Activated CD8-positive, alpha-beta memory T cell treated with anti-CD3 and anti-CD28 coated beads for 36 hours (primary cell): ENCODE measurements around the gene MCTS1. TPM values are rescaled to one million over a fixed set of nuclear protein-coding genes. Genes with fewer than 3 reads are reported as not detected.
"Not testable (repeated sequence)": the region's sequence is repeated elsewhere in the genome, so short reads cannot be mapped to it uniquely, and the experiment has no call there.

Experiments used
- CTCF ChIA-PET: fragments of 350-600 bp; sonication (Branson Sonifier 250); formaldehyde crosslinking; loops from one replicate; lab custom pipeline; 2021; ENCODE audit warnings: antibody characterized with exemption; lab: Charles Lee
- POLR2A ChIA-PET: fragments of 350-600 bp; sonication (Branson Sonifier 250); formaldehyde crosslinking; loops from one replicate; lab custom pipeline; 2021; ENCODE audit warnings: antibody characterized with exemption; lab: Charles Lee
- total RNA-seq, 2 experiments: library from RNA; stranded (reverse); gene quantifications; one replicate each; pipeline ENCODE4 v1.2.3, GENCODE V29; 2021

Gene MCTS1, protein sequence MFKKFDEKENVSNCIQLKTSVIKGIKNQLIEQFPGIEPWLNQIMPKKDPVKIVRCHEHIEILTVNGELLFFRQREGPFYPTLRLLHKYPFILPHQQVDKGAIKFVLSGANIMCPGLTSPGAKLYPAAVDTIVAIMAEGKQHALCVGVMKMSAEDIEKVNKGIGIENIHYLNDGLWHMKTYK
- 10 to 100 TPM; 75.4 to 81.3 TPM for total RNA-seq

DNA sequence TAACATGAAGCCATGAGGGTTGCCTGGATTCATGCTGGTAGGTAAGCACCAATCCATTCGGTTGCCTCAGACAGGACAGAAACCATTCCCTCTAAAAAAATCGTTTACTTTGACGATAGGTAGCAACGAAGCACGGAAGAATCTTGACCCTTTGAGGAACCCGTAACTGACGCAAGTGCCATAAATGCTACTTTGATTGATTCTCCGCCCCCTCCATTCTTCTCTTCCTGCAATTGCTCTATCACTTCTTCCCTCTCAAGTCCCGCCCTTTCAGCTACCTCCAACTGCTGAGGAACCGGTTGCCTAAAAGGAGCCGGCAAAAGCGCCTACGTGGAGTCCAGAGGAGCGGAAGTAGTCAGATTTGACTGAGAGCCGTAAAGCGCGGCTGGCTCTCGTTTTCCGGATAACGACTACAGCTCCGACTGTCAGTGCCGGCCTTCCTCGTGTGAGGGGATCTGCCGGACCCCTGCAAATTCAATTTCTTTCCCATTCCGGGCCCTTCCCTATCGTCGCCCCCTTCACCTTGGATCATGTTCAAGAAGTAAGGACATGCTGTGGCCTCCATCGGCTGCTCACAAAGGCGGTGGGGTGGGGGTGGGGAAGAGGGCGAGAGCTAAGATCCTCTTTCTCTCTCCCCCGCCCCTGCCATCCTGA is at the start of gene MCTS1:
Gene MCTS1, plus strand, starts transcription at position 395 of the 654 bp plus-strand sequence. Its CDS starts 136 bp downstream, at position 531.
- POLR2A ChIA-PET, result interaction anchor here (0.5 to 2.4 kb wide), 3 partner anchors 25 to 822 kb away, joined by 3 to 16 read pairs (median 4); partner anchors contain the start of gene CUL4B
- CTCF ChIA-PET, result interaction anchor here (0.7 to 1.0 kb wide), 2 partner anchors 44 to 75 kb away, joined by 3 read pairs; partner anchors contain the start of gene CUL4B

DNA sequence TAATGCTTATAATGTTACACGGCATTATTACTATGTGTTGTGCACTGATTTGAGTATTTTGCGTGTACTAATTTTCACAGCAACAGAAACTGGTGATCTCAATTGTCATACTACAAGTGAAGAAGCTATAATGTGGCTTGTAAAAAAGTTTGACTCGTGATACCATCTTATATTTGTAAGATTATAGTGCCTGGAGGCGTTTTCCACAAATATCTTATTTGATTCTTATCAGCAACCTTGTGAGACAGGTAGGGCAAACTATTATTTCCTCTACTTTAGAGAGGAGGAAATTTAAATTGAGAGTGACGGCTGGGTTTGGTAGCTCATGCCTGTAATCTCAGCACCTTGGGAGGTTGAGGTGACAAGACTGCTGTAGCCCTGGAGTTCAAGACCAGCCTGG is 47.6 kb upstream of the MCTS1 start:
- CTCF ChIA-PET, result interaction anchor here (0.7 kb wide), 1 partner anchor 63 kb away, joined by 3 read pairs; no protein-coding TSS in a partner anchor
- POLR2A ChIA-PET, result no interaction called here

DNA sequence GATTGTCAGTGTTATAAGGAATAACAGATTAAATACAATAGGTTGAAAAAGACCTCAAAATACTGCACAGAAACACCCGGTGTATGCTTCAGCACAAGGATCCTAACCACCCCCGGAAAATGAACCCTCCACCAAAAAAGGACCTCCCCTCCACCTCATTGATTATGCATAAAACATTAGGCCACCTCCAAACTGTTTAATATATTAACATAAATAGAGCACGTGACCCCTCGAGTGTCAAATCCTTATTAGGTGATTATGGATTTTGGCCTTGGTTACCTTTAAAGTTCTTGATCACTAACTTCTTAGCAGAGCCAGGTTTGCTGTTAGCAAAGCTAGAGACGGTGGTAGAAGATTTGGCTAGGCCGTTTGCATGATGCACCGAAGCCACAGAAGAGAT is 44.1 kb upstream of the MCTS1 start:
- ChIA-PET CTCF (interaction anchor here (1.2 kb wide), 1 partner anchor 45 kb away, joined by 3 read pairs; no protein-coding TSS in a partner anchor), POLR2A (interaction anchor here (2.2 kb wide), 1 partner anchor 69 kb away, joined by 8 read pairs; no protein-coding TSS in a partner anchor)

- CTCF ChIA-PET, result interaction anchor here (1.2 kb wide), 1 partner anchor 44 kb away, joined by 3 read pairs; no protein-coding TSS in a partner anchor
- POLR2A ChIA-PET, result interaction anchor here (0.5 to 2.2 kb wide), 5 partner anchors 8 to 68 kb away, joined by 5 to 16 read pairs (median 6); partner anchors contain the start of gene MCTS1
Measured at GRCh38 chrX:120560405-120560841, 43.5 kb upstream of the MCTS1 start.

- ChIA-PET POLR2A (interaction anchor here (0.5 to 2.2 kb wide), 5 partner anchors 8 to 67 kb away, joined by 5 to 16 read pairs (median 6); partner anchors contain the start of gene MCTS1), CTCF (interaction anchor here (1.2 kb wide), 1 partner anchor 43 kb away, joined by 3 read pairs; no protein-coding TSS in a partner anchor)
Measured at GRCh38 chrX:120560842-120561633, 42.9 kb upstream of the MCTS1 start, which contains the start of gene CUL4B. CUL4B (minus strand) TSS chrX:120560962; CDS start chrX:120560638, 324 bp downstream.

GRCh38 chrX:120561634-120562568 is 42.0 kb upstream of the MCTS1 start:
- ChIA-PET POLR2A (interaction anchor here (0.6 to 2.2 kb wide), 4 partner anchors 13 to 67 kb away, joined by 5 to 16 read pairs (median 8); partner anchors contain the start of gene MCTS1), CTCF (no interaction called here)

DNA sequence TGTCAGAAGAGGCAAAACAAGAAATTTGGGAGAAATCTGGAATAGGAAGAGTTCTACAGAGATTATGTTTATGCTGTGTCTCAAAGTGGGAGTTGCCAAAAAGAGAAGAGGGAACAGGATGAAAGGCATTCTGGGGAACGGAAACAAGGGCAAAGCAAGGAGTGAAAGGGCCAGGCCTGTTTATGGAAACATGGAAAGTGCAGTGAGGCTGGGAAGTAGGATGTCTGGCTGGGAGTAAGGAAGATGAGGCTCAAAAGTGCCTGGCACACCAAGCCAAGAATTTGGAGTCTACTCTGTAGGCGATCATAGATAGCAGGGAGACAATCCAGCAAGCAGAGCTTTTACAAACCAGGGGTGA is 41.4 kb upstream of the MCTS1 start:
- CTCF ChIA-PET, result no interaction called here
- POLR2A ChIA-PET, result interaction anchor here (2.2 kb wide), 1 partner anchor 41 kb away, joined by 16 read pairs; the partner anchor contains the start of gene MCTS1

- CTCF ChIA-PET, result no interaction called here
- POLR2A ChIA-PET, result no interaction called here
Measured at GRCh38 chrX:120564925-120565324, 39.0 kb upstream of the MCTS1 start.

DNA sequence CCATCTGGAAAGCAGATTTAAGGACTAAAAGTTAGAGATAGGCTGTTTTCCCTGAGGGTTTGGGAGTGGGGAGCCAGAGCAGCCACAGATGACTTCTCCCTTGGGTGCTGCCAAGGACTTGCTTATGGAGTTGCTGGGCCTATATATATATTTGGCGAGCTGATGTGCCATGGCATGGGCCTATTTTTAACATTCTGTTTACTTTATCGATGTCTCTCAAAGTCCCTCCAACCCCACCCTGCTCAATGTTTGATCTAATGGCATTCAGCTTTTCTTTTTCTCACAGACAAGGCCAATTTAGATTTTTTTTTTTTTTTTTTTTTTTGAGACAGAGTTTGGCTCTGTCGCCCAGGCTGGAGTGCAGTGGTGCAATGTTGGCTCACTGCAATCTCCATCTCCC is 37.1 kb upstream of the MCTS1 start:
- ChIA-PET CTCF (interaction anchor here (0.7 kb wide), 1 partner anchor 12 kb away, joined by 5 read pairs; no protein-coding TSS in a partner anchor), POLR2A (interaction anchor here (0.6 kb wide), 1 partner anchor 269 kb away, joined by 4 read pairs; no protein-coding TSS in a partner anchor)

GRCh38 chrX:120568035-120568434 is 35.9 kb upstream of the MCTS1 start:
- CTCF ChIA-PET, result no interaction called here
- POLR2A ChIA-PET, result no interaction called here

DNA sequence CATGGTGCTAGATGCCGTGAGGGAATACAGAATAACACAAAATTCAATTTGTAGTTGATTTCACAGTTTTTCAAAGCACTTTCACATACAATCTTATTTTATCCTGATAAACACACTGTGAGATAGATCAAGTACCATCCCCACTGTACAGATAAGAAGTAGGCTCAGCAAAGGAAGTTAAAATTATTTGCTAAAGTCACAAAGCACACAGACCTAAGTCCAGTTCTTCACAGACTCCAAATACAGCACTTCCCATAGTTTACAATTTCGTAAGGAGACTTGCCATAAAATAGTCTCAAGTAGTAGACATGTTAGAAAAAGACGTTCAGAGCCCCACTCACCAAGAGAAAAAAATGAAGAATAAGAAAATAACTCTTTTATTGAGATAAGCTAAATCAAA is 35.3 kb upstream of the MCTS1 start:
- ChIA-PET POLR2A (interaction anchor here (0.6 kb wide), 1 partner anchor 8 kb away, joined by 6 read pairs; the partner anchor contains the start of gene CUL4B), CTCF (no interaction called here)

- ChIA-PET POLR2A (no interaction called here), CTCF (no interaction called here)
Measured at GRCh38 chrX:120570011-120570600, 33.8 kb upstream of the MCTS1 start.

GRCh38 chrX:120573806-120574205 is 30.1 kb upstream of the MCTS1 start:
- POLR2A ChIA-PET, CTCF ChIA-PET: not testable (repeated sequence)

- CTCF ChIA-PET, result no interaction called here
Measured at GRCh38 chrX:120575379-120576114, 28.4 kb upstream of the MCTS1 start.

DNA sequence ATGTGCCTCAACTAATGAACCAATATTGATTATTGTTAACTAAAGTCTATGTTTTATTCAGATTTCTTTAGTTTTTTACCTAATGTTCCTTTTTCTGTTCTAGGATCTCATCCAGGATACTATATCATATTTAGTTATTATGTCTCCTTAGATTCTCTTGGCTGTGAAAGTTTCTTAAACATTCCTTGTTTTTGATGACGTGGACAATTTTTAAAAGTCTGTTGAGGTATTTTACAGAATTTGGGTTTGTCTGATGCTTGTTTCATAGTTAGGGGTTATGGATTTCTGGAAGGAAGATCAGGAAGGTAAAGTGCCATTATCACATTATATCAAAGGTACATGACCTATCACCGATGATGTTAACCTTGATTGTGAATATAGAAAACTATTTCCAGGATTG is 18.2 kb upstream of the MCTS1 start:
- ChIA-PET CTCF (no interaction called here), POLR2A (no interaction called here)

More at GRCh38 chrX:120575379-120576114, 28.4 kb upstream of the MCTS1 start:
- POLR2A ChIA-PET, result no interaction called here

GRCh38 chrX:120604361-120604782 is 471 bp downstream of the MCTS1 start:
- CTCF ChIA-PET, result interaction anchor here (0.7 to 1.0 kb wide), 2 partner anchors 44 to 75 kb away, joined by 3 read pairs; partner anchors contain the start of gene CUL4B
- POLR2A ChIA-PET, result interaction anchor here (0.5 to 2.4 kb wide), 2 partner anchors 43 to 823 kb away, joined by 4 to 16 read pairs; partner anchors contain the start of gene CUL4B

DNA sequence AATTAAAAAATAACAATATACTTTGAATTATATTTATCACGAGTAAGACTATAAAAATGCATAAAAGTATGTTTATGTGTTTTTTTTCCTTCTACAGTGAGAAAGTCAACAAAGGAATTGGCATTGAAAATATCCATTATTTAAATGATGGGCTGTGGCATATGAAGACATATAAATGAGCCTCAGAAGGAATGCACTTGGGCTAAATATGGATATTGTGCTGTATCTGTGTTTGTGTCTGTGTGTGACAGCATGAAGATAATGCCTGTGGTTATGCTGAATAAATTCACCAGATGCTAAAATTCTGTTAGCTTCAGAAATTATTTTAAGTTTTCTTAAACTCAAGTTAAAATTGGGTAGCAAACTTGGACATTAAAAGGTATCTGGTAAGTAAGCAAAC is 8.2 kb downstream of the MCTS1 start:
- POLR2A ChIA-PET, result no interaction called here
- CTCF ChIA-PET, result no interaction called here
